Measurements from ENCODE around the gene CARD10.

The CARD10 gene

DNA sequence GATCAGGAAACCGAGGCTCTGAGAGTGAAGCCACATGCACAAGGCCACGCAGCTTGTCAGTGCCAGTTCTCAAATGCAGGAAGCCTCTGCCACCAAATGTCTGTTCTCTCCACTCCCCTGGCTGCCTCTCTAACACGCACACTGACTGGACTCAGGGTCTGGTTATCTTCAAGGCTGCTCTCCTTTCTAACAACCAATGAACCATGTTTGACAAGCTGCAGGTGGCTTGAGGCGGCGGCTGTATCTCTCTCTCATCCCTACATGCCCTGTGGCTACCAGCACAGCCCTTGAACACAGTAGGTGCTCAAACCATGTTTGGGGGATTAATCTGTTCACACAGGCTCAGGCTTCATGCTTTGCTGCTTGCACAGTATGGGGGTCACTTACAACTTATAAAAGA, 56.8 kb downstream of the CARD10 start:
- DNase-seq = no peak

GRCh38 chr22:37461961-37462360, 57.3 kb downstream of the CARD10 start:
- no peak for DNase-seq

DNA sequence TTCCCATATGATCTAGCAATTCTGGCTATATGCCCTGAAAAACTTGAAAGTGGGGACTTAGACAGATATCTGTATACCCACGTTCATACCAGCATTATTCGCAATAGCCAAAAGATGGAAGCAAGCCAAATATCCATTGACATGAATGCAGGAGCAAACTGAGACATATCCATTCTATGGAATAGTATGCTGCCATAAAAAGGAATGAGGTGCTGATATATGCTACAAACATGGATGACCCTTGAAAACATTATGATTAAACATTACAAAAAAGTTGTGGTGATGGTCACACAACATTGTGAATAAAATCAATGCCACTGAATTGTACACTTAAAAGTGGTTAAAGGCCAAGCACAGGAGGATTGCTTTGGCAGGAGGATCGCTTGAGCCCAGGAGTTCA, 58.5 kb downstream of the CARD10 start:
- DNase-seq = no peak

- DNase-seq = no peak
Observed at GRCh38 chr22:37459206-37459605, 60.0 kb downstream of the CARD10 start.

- DNase-seq = peak; percentile 54 to 69
Observed at GRCh38 chr22:37457093-37457893, 61.9 kb downstream of the CARD10 start.

GRCh38 chr22:37456346-37456745, 62.9 kb downstream of the CARD10 start:
- no peak for DNase-seq

DNA sequence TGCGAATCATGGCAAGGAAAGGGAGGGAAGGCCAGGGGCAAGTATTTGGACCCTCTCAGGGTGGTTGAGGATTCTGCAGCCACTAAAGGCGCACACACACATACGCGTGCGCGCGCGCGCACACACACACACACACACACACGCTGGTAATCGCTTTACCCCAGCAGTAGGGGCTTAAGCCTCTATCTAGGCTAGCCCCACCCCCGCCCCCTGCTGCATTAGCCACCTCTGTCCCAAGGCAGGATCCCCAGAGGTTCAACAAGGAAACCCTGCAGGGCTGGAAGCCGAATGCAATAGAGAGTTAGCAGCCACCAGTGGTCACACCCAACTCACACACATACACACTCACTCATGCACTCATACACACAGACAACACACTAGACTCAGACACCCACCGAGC, 63.3 kb downstream of the CARD10 start:
- DNase-seq = no peak

- DNase-seq = peak in 1 of 2 donors; percentile 32
Observed at GRCh38 chr22:37454857-37455686, 64.1 kb downstream of the CARD10 start.

GRCh38 chr22:37453696-37454095, 65.5 kb downstream of the CARD10 start:
- DNase-seq = no peak

DNA sequence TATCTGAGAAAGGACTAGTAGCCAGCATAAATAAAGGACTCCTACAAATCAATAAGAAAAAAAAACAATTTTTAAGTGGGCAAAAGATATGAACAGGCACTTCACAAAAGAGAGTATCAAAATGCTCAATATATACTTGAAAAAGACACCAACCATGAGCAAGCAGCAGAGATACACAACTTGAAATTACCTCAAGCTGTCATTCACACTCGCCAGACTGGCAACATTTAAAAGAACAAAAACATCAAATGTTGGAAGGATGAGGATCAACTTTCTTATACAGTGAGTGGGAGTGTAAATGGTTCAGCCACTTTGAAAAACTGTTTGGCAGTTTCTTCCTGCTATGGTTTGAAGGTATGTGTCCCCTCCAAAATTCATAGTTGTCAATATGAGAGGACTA, 68.0 kb downstream of the CARD10 start:
- no peak for DNase-seq

- no peak for DNase-seq
Observed at GRCh38 chr22:37449331-37450001, 69.7 kb downstream of the CARD10 start.

- DNase-seq = no peak
Observed at GRCh38 chr22:37448516-37449127, 70.6 kb downstream of the CARD10 start.

DNA sequence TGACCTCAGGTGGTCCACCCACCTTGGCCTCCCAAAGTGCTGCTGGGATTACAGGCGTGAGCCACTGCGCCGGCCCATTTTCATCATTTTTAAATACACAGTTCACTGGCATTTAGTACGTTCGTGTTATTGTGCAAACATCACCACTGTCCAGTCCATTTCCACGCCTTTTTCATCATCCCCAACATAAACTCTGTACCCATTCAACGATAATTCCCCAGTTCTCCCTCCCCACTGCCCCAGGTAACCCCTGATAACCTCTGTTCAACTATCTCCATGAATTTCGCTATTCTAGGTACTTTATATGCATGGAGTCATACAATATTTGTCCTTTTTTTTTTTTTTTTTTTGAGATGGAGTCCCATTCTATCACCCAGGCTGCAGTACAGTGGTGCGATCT, 73.7 kb downstream of the CARD10 start:
- DNase-seq = no peak

- DNase-seq = no peak
Observed at GRCh38 chr22:37443977-37444376, 75.2 kb downstream of the CARD10 start.

DNA sequence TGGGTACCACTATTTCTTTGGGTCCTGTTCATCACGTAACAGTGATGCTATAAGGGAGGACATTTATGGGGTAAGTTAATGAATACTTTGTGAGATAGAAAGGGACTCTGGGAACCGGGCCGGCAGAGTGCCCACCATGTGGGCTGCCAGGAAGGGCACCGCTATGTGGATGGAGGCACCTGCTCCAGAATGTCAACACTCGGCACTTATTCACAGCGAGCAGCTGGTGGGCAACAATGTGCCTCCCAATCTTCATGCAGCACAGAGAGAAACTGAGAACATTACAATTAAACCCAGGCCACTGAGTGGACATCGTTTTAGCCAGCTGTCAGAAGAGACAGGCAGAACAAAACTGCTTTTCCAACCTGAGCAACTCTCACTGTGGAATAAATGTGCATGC, 76.1 kb downstream of the CARD10 start:
- DNase-seq = no peak

- DNase-seq = peak; percentile 29 to 48
Observed at GRCh38 chr22:37442537-37442936, 76.7 kb downstream of the CARD10 start.

GRCh38 chr22:37442135-37442534, 77.1 kb downstream of the CARD10 start:
- no peak for DNase-seq

DNA sequence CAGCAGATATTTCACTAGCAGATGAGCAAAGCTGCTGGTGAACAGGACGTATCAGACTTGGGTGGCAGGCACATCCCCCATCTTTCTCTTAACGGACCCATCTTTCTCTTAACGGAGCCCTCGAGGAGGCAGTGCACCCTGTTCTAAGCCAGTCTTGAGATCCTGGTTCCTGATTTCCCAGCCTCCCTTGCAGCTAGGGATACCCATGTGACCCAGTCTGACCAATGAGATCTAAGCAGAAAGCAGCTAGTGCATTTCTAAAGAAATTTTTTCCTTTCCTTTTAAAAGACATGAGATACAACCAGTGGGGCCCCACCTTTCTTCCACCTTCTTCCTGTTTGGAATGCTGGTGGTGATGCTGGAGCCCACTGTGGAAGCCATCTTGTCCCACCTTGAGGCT, 78.3 kb downstream of the CARD10 start:
- DNase-seq = no peak
